Measurements from ENCODE around the gene FBXO8.

FBXO8 gene

DNA sequence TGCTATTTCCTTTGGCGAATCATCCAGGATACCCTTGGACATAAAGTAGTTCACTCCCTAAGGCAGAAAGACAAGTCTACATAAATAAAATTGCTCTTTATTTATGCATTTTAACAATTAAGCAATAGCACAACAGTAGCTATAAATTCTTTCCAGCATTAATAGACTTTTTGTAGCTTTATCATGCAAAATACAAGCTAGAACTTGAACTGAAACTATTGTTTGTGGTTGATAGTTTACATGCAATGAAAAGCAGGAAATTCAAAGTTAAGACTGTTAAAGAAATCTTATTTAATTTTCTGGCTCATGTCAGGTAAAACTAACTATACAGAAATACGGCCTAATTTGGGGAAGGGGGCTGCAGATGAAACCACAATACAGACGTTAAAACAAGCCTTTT lies 42.3 kb downstream of the FBXO8 start:
- no peak for DNase-seq

DNA sequence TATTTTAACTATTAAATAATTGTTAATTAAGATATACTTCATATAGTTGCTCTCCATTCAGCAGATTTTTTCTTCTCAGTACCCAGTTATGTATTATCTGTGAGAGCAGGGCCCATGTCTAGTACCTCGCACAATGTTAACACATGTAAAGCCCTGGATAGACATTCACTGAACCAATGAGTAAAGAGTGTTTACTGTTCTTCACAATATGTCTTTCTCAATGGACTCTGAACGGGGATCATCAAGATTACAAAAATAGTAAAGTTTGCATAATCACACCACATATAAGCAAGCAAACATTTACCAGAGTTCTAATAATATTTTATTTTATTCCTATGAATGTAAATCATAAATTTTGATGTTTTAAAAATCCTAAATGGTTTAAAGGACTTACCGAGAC lies 47.1 kb downstream of the FBXO8 start:
- DNase-seq = no peak

DNA sequence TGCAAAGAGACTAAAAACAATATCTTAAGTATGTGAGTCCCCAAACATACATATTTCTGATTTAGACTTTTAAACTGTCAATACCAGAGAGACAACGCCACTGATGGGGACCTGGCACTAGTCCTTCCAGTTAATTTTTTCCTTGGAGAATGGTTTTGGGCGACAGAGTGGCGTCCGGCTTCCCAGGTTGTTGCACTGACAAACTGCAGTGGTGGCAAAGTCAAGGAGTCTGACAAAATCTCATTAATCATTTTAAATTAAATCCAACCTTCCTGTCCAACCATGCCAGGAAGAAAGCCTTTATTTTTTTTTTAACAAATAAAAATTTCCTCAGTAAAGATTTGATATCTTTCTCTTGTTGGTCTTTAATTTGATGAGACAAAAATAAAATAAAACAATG lies 52.8 kb downstream of the FBXO8 start:
- DNase-seq = no peak

DNA sequence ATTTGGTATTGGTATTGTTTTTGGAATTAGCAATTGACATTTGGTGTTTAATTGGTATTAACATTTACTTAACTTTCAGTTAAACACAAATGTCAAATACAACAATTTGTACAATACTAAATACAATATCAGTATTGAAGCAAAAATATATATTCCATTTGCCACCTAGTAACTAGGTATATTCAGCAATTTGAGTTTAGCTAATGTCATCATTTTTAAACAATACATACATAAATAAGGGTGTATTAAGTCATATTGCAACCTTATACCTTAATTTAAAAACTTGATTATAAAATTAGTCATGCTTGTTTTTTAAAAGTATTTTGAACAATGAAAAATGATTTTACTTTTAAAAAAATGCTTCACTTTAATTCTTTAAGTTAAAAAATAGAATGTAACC lies 53.3 kb downstream of the FBXO8 start:
- DNase-seq = no peak

- DNase-seq = no peak
Measured at GRCh38 chr4:174228988-174229387, 54.5 kb downstream of the FBXO8 start.

DNA sequence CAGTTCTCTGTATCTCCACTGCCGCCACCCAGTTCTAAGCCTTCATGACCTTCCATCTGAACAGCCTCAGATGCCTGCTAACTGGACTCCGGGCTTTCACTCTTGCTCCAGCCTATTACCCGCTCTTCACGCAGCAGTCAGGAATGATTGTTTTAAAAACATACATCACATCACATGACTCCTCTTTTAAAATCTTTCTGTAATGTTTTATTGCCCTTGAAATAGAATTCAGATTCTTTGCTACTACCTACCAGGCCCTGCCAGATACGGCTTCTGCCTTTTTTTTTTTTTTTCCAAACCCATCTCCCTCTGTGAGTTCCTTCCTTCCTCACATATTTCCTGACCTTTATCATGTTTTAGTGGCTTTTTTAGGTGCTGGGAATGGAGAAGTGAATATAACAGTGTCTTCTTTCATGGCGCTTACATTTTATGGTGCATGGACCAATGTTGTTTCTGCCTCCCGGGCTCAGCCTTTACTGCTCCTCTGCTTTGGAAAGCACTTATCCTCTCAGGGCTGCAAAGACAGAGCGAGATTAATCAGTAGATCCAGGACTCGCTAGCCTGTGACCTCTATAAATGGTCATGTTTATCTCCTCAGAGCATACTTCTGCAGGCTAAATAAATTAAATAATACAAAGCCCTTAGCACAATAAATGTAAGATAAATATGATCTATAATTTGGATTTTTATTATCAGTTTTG lies 58.0 kb downstream of the FBXO8 start:
- no peak for DNase-seq

- DNase-seq = no peak
Measured at GRCh38 chr4:174224550-174224949, 58.9 kb downstream of the FBXO8 start.

DNA sequence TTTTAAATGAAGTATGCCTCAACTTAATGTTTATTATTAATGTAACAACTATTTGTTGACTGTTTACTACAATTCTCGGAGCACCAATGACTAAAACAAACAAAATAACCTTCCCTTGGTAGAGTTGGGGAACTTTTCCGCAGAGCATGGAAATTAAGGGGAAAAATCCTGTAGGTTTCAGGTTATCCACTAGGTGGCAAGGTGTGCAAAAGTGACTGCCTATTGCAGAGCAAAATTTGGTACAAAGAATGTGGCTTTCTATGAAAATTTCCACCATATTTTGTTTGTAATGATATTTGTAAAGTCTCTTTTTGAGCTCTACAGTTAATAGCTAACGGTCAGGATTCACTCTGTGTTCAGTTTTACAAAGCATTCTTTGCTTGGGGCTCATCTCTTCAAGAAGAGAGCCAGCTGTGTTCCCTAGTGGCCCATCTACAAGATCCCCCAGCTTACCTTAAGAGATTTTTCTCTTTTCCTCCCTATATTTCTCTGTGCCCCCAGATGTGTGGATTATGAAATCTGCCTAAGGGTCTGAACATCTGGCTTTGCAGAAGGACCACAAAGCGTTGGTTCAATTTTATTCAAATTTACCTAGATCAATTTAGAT lies 61.1 kb downstream of the FBXO8 start:
- DNase-seq = no peak

- DNase-seq = no peak
Measured at GRCh38 chr4:174218127-174218790, 65.2 kb downstream of the FBXO8 start.

DNA sequence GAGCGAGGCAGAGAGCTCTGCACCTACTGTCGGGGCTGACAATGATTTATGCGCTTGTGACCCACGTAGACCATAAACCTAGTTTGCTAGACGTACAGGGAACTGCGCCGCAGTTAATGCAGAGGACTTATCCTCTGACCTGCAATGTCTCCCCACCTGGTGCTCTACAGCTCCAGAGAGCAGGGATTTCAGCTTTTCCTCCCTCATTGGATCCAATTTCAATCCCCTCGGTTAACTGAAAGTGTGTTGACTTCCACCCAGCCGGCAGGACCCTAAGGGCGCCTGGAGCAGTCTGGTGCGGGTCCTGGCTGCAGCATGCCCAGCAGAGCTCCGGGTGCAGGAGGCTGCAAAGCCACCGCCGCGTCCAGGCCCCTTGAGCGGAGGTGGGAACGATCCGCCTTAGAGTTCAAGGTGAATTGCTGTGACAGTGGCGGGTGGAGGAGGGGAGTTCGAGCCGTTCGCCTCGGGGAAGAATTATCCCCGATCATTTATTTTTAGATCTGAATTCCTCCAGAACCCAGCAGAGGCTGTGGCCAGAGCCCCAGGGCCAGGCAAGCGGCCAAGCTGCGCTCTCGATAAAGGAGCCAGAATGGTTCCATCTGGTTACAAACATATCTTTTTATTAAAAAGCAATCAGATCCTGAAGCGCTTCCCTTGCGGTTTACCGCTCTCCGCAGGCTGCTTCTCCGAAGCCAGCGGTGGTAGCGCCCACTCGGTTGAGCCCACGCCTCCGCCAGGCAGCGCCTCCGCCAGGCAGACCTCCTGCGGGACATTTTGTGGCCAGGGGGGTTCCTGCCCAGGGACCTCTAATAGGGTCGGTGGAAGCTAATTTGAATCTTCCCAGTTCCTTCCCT lies 66.0 kb downstream of the FBXO8 start:
- DNase-seq = no peak

- no peak for DNase-seq
Measured at GRCh38 chr4:174216799-174217272, 66.6 kb downstream of the FBXO8 start.

GRCh38 chr4:174215961-174216680 lies 67.3 kb downstream of the FBXO8 start:
- DNase-seq = no peak

GRCh38 chr4:174215057-174215456 lies 68.4 kb downstream of the FBXO8 start:
- DNase-seq = no peak

GRCh38 chr4:174214101-174214878 lies 69.2 kb downstream of the FBXO8 start:
- no peak for DNase-seq

DNA sequence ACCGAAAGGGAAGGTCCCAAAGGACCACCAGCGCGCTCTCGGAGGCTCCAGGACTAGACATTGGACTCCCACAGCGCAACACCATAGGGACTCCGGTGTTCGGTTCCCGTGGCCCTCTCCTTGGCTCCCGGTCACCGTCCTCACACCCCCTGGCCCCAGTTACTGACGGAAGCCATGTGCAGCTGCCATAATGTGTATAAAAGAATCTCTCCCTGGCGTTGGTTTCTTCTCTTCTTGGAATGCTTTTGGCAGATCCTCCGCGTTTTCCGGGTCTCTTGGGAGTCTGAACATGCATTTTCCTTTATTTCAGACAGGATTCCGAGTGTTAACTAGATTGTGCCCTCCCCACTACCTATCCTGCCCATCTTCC lies 69.8 kb downstream of the FBXO8 start:
- no peak for DNase-seq

GRCh38 chr4:174212061-174212460 lies 71.4 kb downstream of the FBXO8 start:
- no peak for DNase-seq

DNA sequence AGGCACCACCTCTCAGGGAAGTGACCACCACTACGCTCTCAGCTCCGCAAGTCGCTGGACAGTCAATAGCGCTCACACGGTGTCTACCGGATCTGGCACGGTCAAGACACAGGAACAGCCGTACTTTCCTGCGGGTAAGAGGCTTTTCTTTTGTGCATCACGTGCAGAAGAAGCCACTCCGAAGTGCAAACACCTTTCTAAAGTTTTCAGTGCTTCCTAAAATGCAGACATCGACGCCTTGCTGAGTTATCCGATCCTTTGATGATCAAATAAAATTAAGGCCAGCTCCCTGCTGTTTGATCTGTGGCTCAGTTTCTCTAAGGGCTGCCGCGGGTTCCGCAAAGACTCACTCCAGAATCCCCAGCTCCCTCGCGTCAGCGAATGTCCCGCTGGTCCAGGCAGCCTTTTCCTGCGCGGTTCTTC lies 71.8 kb downstream of the FBXO8 start:
- no peak for DNase-seq

DNA sequence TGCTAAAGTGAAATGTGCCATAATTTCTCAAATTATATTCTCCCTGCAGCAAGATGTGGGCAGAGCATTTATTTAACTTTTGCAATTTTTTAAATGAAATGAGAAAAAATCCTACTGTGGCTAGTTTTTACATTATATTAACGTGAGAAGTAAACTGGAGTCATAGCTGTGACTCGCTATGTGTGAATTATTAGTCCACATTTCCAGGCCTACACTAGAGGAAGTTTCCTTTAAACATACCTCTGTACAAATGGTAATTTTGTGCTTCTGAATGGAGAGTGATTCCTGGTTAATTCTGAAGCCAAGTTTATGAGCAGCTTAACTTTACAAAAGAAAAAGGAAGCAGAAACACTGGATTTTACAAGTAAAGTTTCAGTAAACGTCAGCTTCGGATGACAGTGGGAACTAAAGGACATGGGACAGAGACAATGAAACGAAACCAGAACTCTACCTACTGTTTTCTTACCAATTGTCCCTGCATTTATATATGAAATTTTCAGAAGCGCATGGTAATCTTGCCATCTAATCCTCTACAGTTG lies 72.4 kb downstream of the FBXO8 start:
- DNase-seq = no peak

GRCh38 chr4:174210354-174210753 lies 73.1 kb downstream of the FBXO8 start:
- DNase-seq = no peak

DNA sequence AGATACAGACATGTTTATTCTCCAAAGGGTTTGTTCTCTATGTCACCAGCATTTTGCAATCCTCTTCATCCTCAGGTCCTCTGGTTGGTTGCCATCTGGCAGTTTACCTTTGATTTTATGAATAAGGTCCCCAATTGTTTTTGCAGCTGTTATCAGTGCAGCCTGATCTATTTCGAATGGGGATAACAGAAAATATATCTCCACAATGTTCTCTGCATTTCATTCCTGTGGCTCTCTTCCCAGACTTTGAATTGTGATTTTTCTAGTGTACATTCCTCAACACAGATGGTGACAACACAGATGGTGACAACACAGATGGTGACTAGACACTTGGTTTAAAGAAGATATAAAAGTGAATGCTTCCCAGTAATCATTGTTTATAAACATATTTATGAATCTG lies 74.1 kb downstream of the FBXO8 start:
- no peak for DNase-seq

GRCh38 chr4:174207367-174207766 lies 76.1 kb downstream of the FBXO8 start:
- DNase-seq = no peak
